Measurements from ENCODE around the gene NOCT. TPM values are rescaled to one million over a fixed set of nuclear protein-coding genes. Genes with fewer than 3 reads are reported as not detected.

The NOCT gene
- total RNA-seq, 6 experiments from 2014 or later: 16.7 to 23.5 (median 18.3) TPM

GRCh38 chr4:139042981-139043460, 27.4 kb downstream of the NOCT start:
- Mint-ChIP-seq H3K36me3 (ENCODE audit: low read depth) (peaks cover 31% of the 10 kb centered on the region), H3K27ac (peak overlapping the region; percentile 49), H3K9me3 (no peaks in the 10 kb centered on the region), H3K4me3 (no peak overlapping the region), H3K4me1 (ENCODE audit: low read depth) (peaks cover 6% of the 10 kb centered on the region; the same call in 1 of the 2 replicates), H3K27me3 (ENCODE audit: insufficient read depth) (peaks cover 2% of the 10 kb centered on the region)
- TF ChIP-seq CTCF (IDR thresholded peaks at IDR 0.05): no peak
- no peak for DNase-seq

- Mint-ChIP-seq H3K9me3 (no peaks in the 10 kb centered on the region), H3K27me3 (ENCODE audit: insufficient read depth) (peaks cover 2% of the 10 kb centered on the region), H3K4me3 (no peak overlapping the region), H3K27ac (no peak overlapping the region), H3K4me1 (ENCODE audit: low read depth) (peaks cover 7% of the 10 kb centered on the region), H3K36me3 (ENCODE audit: low read depth) (peaks cover 36% of the 10 kb centered on the region)
- TF ChIP-seq CTCF (IDR thresholded peaks at IDR 0.05): no peak
- no peak for DNase-seq
Measured at GRCh38 chr4:139044291-139044690, 28.7 kb downstream of the NOCT start.

- Mint-ChIP-seq H3K4me3 (no peak overlapping the region), H3K9me3 (no peaks in the 10 kb centered on the region), H3K27me3 (ENCODE audit: insufficient read depth) (no peaks in the 10 kb centered on the region), H3K27ac (no peak overlapping the region), H3K36me3 (ENCODE audit: low read depth) (peaks cover 39% of the 10 kb centered on the region), H3K4me1 (ENCODE audit: low read depth) (peaks cover 20% of the 10 kb centered on the region)
- DNase-seq: no peak
- TF ChIP-seq CTCF (IDR thresholded peaks at IDR 0.05): no peak
Measured at GRCh38 chr4:139048026-139048425, 32.4 kb downstream of the NOCT start.

- H3K4me3 Mint-ChIP-seq: no peak overlapping the region
- DNase-seq: no peak
- H3K36me3 Mint-ChIP-seq (ENCODE audit: low read depth): peaks cover 39% of the 10 kb centered on the region
- H3K9me3 Mint-ChIP-seq: no peaks in the 10 kb centered on the region
- H3K27ac Mint-ChIP-seq: peak overlapping the region; percentile 53
- H3K4me1 Mint-ChIP-seq (ENCODE audit: low read depth): peaks cover 37% of the 10 kb centered on the region
- TF ChIP-seq CTCF (IDR thresholded peaks at IDR 0.05): no peak
- no peaks in the 10 kb centered on the region for H3K27me3 Mint-ChIP-seq (ENCODE audit: insufficient read depth)
Measured at GRCh38 chr4:139050446-139050845, 34.9 kb downstream of the NOCT start.

- Mint-ChIP-seq H3K9me3 (no peaks in the 10 kb centered on the region), H3K4me1 (ENCODE audit: low read depth) (peaks cover 40% of the 10 kb centered on the region), H3K36me3 (ENCODE audit: low read depth) (peaks cover 34% of the 10 kb centered on the region), H3K27me3 (ENCODE audit: insufficient read depth) (peaks cover under 1% of the 10 kb centered on the region; the same call in 1 of the 2 replicates), H3K4me3 (no peak overlapping the region), H3K27ac (no peak overlapping the region; the same call in 1 of the 2 replicates)
- no peak for DNase-seq
- TF ChIP-seq CTCF (IDR thresholded peaks at IDR 0.05): no peak
Measured at GRCh38 chr4:139053909-139054308, 38.3 kb downstream of the NOCT start.
